ENCODE results near the gene ASRGL1. TPM values are rescaled to one million over a fixed set of nuclear protein-coding genes. Genes with fewer than 3 reads are reported as not detected.
"Not testable (repeated sequence)": the region's sequence is repeated elsewhere in the genome, so short reads cannot be mapped to it uniquely, and the experiment has no call there.

The ASRGL1 gene
- polyA plus RNA-seq, 2 of the 4 experiments (the other 2 are of a cell fraction) = 12.7 to 19.5 TPM

DNA sequence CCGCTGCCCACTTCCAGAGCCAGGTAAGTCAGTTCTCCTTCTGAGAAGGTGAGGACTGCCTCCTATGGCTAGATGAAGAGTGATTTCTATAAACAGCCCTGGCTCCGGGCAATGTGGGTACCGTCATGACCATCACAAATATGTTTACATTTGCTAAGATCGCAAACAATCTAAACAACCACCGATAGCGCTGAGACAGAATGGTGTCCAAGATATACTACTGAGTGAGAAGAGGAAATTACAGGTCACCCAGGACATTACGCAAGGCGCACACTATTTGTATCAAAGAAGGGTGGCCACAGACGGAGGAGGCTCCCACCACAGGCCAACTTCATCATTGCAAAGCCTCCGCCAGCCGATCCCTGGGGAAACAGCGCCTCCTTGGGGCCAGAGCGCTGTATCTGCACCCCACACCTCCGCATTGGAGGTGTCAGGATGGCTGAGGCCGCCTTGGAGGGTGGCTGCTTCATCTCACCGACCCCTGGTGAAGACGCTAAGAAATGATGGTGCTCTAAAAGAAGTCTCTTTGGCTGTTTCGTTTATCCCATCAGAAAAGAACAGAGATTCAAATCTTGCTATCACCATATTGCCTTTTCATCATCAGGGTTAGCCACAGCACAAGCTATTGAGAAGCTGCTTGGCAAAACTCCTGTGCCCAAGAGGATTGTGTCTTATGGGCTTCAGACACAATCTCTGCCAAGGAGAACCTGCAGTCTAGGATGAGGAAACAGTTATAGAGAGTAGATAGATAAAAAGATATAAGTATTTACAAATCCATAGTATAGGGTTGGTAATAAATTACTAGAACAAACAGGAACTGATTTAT, 12.3 kb upstream of the ASRGL1 start:
- WGBS (ENCODE audit: missing lambda C conversion rate) = 79% methylated on average over 18 of the region's 18 CpGs
- H3K4me2 ChIP-seq = no peak overlapping the region
- ATAC-seq (peak; percentile 66 to 94), FAIRE-seq (no peak), DNase-seq (ENCODE audit: low read depth in 1 of 2, low spot score in 1 of 2) (peak; percentile 15 to 52)
- no peaks in the 10 kb centered on the region for H3K9me3 ChIP-seq
- no peak overlapping the region; a peak in 1 of 6 replicates for H3K27ac ChIP-seq
- ChIA-PET CTCF (interaction anchor here (4.5 kb wide), 1 partner anchor 14 kb away, joined by 41 read pairs; no protein-coding TSS in a partner anchor), POLR2A (no interaction called here)
- peaks cover 18% of the 10 kb centered on the region for H3K4me1 ChIP-seq
- TF ChIP-seq HOXA7 (CRISPR knock-in tag; IDR thresholded peaks at IDR 0.05) = no peak
- no peak for TF ChIP-seq CHD4 (IDR thresholded peaks at IDR 0.05; ENCODE audit: borderline replicate concordance)
- peak in 1 of 2 experiments; percentile 53; a peak in 2 of 5 replicates for TF ChIP-seq RAD21 (conservative IDR thresholded peaks at IDR 0.05 in 1 of 2, IDR thresholded peaks at IDR 0.05 in 1 of 2)
- no peak for TF ChIP-seq HOXB5 (CRISPR knock-in tag; IDR thresholded peaks at IDR 0.05)
- no peak for TF ChIP-seq MAFK (IDR thresholded peaks at IDR 0.05; ENCODE audit: partially characterized antibody)
- TF ChIP-seq, protein P1, sequence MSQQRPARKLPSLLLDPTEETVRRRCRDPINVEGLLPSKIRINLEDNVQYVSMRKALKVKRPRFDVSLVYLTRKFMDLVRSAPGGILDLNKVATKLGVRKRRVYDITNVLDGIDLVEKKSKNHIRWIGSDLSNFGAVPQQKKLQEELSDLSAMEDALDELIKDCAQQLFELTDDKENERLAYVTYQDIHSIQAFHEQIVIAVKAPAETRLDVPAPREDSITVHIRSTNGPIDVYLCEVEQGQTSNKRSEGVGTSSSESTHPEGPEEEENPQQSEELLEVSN (IDR thresholded peaks at IDR 0.05; ENCODE audit: borderline replicate concordance, low read depth) = no peak
- no peak for TF ChIP-seq EHMT2 (IDR thresholded peaks at IDR 0.05; ENCODE audit: low read depth)
- no peak for TF ChIP-seq ESRRA (IDR thresholded peaks at IDR 0.05; ENCODE audit: borderline replicate concordance, low read length)
- TF ChIP-seq RCOR1 (IDR thresholded peaks at IDR 0.05; ENCODE audit: low read depth, low read length) = no peak
- TF ChIP-seq CEBPB (IDR thresholded peaks at IDR 0.05) = 0 out of 4 replicates have a peak, but pooled peaks of 1 of the 2 experiments have one; percentile 26
- TF ChIP-seq TP53 (CRISPR knock-in tag; IDR thresholded peaks at IDR 0.05) = no peak
- TF ChIP-seq, protein P2, sequence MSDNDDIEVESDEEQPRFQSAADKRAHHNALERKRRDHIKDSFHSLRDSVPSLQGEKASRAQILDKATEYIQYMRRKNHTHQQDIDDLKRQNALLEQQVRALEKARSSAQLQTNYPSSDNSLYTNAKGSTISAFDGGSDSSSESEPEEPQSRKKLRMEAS (IDR thresholded peaks at IDR 0.05) = no peak
- no peak for TF ChIP-seq NPAS2 (CRISPR knock-in tag; IDR thresholded peaks at IDR 0.05; ENCODE audit: borderline replicate concordance)
- TF ChIP-seq, protein P3, sequence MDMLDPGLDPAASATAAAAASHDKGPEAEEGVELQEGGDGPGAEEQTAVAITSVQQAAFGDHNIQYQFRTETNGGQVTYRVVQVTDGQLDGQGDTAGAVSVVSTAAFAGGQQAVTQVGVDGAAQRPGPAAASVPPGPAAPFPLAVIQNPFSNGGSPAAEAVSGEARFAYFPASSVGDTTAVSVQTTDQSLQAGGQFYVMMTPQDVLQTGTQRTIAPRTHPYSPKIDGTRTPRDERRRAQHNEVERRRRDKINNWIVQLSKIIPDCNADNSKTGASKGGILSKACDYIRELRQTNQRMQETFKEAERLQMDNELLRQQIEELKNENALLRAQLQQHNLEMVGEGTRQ (IDR thresholded peaks at IDR 0.05) = no peak
- no peak overlapping the region for H3K4me3 ChIP-seq

DNA sequence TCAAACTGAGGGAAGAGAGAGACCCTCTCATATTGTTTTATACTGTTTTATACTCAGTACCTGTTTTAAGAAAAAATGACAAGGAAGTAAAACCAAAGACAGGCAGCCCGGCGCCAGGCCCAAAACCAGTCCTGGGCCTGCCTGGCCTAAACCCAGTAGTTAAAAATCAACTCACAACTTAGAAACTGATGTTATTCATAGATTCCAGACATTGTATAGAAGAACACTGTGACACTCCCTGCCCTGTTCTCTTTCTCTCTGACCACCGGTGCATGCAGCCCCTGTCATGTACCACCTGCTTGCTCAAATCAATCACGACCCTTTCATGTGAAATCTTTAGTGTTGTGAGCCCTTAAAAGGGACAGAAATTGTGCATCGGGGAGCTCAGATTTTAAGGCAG, 11.5 kb upstream of the ASRGL1 start:
- DNase-seq (ENCODE audit: low read depth in 1 of 2, low spot score in 1 of 2); H3K27ac ChIP-seq; POLR2A ChIA-PET; CTCF ChIA-PET; ATAC-seq; H3K4me3 ChIP-seq; FAIRE-seq; H3K9me3 ChIP-seq: not testable (repeated sequence)
- peaks cover 18% of the 10 kb centered on the region for H3K4me1 ChIP-seq
- WGBS (ENCODE audit: missing lambda C conversion rate) = 61% methylated on average over 5 of the region's 5 CpGs
- peak overlapping the region; percentile 36; the same call in 1 of the 3 replicates for H3K4me2 ChIP-seq

DNA sequence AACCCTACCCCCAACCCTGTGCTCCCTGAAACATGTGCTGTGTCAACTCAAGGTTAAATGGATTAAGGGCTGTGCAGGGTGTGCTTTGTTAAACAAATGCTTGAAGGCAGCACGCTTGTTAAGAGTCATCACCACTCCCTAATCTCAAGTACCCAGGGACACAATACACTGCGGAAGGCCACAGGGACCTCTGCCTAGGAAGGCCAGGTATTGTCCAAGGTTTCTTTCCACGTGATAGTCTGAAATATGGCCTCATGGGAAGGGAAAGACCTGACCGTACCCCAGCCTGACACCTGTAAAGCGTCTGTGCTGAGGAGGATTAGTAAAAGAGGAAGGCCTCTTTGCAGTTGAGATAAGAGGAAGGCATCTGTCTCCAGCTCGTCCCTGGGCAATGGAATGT, 10.5 kb upstream of the ASRGL1 start:
- CTCF ChIA-PET; POLR2A ChIA-PET; FAIRE-seq; H3K4me3 ChIP-seq; ATAC-seq; DNase-seq (ENCODE audit: low read depth in 1 of 2, low spot score in 1 of 2); H3K27ac ChIP-seq; H3K9me3 ChIP-seq: not testable (repeated sequence)
- WGBS (ENCODE audit: missing lambda C conversion rate) = 23% methylated on average over 6 of the region's 6 CpGs
- peak overlapping the region; percentile 36; the same call in 2 of the 3 replicates for H3K4me2 ChIP-seq
- peaks cover 18% of the 10 kb centered on the region for H3K4me1 ChIP-seq

DNA sequence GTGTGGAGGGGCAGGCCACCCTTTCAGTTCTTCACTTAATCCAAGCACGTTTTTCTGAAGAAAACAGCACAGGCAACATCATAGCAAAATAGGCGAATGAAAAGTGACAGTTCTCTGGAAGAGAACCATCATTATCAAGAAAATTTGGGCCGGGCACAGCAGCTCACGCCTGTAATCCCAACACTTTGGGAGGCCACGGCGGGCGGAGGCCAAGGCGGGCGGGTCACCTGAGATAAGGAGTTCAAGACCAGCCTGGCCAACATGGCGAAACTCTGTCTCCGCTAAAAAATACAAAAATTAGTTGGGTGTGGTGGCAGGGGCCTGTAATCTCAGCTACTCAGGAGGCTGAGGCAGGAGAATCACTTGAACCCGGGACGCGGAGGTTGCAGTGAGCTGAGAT, 9.7 kb upstream of the ASRGL1 start:
- FAIRE-seq; DNase-seq (ENCODE audit: low read depth in 1 of 2, low spot score in 1 of 2); H3K9me3 ChIP-seq; ATAC-seq; POLR2A ChIA-PET; H3K4me3 ChIP-seq; H3K27ac ChIP-seq; H3K4me2 ChIP-seq: not testable (repeated sequence)
- peaks cover 18% of the 10 kb centered on the region for H3K4me1 ChIP-seq
- CTCF ChIA-PET = interaction anchor here (1.0 kb wide), 1 partner anchor 16 kb away, joined by 3 read pairs; no protein-coding TSS in a partner anchor
- WGBS (ENCODE audit: missing lambda C conversion rate) = 87% methylated on average over 13 of the region's 14 CpGs

DNA sequence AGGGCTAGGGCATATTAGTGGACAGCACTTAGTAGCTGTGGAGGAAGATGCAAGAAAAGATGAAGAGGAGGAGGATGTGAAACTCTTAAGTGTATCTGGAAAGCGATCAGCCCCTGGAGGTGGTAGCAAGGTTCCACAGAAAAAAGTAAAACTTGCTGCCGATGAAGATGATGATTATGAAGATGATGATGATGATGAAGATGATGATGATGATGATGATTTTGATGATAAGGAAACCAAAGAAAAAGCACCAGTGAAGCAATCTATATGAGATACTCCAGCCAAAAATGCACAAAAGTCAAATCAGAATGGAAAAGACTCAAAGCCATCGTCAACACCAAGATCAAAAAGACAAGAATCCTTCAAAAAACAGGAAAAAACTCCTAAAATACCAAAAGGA, 6.0 kb upstream of the ASRGL1 start:
- CTCF ChIA-PET; H3K4me1 ChIP-seq; H3K9me3 ChIP-seq; ATAC-seq; H3K4me3 ChIP-seq; POLR2A ChIA-PET; H3K4me2 ChIP-seq; FAIRE-seq; DNase-seq (ENCODE audit: low read depth in 1 of 2, low spot score in 1 of 2); H3K27ac ChIP-seq: not testable (repeated sequence)
- 47% methylated on average over 3 of the region's 3 CpGs for WGBS (ENCODE audit: missing lambda C conversion rate)

Measured in A549 (cell line).